ENCODE results near the gene ITPRID1.

Gene ITPRID1

DNA sequence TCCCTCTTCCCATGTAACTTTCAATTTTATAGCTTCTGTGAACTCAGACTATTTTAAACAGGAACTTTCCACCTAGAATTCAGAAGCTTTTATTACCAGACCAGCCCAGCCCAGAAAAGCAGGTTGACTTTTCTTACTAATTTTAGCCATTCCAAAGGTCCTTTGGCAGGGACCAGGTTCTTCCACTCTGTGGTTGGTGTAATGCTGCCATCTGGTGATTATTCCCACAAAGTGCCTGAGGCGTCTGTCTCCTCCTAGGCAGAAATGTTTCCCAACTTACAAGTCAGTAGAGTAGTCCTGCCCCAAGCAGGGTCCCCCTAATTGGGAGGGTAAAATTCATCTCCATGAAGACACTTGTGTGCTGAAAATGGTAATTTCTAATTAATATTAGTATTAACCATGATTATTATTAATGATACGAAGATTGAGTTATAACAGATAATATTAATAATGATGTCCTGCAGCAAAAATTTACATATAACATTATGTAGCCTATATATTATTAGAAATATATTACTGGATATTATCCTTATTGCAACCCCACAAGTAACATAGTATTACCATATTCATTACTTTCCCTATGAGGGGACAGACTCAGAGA, 120.1 kb downstream of the ITPRID1 start:
- DNase-seq: peak in 1 of 5 experiments; percentile 1

DNA sequence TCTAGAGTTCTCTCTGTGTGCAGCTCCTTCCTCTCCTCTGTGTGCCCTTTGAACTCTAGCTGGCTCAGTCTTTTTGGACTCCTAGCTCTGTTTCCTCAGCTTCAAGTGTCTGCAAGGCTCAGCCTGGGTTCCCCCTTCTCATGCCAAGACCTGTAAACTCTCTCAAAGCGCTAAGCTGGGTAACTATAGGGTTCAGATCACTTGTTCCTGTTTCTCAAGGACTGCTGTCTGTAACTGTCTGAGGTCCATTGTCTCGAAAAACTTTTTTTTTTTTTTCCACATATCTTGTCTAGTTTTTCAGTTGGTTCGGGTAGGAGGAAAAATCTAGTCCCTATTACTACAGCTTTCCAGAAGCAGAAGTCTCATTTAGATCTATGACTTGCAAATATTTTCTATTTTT, 126.5 kb downstream of the ITPRID1 start:
- no peak for DNase-seq

DNA sequence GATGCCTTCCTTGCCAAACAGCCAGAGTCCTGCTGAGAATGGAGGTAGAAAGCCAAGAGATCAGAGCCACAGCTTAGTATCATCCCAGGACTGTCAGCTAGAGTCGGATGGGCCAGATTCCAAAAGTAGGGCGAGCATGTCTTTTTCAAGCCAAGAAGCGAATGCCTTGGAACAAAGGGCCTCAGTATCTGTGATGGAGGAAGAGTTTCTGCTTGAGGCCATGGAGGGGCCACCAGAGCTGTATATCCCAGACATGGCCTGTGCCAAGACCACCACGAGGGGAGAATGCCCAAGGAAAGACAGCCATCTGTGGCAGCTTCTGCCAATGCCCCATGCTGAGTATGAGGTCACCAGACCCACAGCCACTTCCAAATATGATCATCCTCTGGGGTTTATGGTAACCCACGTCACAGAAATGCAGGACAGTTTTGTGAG, 128.8 kb downstream of the ITPRID1 start:
- no peak for DNase-seq

DNA sequence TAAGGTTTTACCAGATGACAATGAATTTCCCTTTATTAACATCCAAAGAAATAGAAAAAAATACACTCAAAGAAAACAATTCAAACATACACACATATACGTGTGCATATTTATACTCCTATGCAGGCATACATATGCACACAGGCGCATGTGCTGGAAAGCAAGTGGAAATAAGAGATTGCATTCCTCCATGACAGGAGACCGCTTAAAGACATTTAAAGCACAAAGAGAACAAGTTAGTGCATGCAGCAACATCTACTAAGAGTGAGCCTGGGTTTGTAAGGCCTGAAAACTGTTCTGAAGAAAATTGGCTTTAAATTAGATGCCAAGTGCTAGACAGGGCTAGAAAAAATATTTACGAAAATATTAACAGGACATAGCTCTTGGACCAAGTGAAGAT, 133.1 kb downstream of the ITPRID1 start:
- DNase-seq: no peak

DNA sequence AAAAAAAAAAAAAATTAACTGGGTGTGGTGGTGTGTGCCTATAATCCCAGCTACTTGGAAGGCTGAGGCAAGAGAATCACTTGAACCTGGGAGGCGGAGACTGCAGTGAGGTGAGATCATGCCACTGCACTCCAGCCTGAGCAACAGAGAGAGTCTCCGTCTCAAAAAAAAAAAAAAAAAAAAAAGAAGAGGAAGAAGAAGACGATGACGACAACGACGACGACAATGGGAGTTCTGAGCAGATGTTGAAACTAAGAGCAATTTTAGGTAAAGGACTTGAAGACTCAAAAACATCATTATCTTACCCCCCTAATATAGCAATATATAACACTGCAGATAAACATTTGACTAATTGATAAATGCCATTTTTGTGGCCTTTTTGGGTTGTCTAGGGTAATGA, 133.6 kb downstream of the ITPRID1 start:
- no peak for DNase-seq

DNA sequence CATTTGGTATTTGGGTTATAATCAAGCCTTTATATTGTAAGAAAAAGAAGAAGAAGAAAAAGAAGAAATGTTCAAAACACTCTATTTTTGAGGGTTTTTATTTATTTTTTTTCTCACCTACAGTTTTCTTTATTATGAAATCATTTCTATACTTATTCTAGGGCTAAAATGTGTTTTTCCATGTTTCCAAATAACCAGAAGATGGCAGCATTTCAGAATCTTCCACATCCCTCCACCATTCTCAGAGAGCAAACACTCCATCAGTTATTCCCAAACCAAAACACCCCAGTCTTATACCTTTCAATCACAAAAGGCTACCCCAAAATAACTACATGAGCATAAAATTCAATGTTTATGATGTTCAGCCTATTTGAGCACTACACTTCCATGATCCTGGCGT, 134.4 kb downstream of the ITPRID1 start:
- no peak for DNase-seq

DNA sequence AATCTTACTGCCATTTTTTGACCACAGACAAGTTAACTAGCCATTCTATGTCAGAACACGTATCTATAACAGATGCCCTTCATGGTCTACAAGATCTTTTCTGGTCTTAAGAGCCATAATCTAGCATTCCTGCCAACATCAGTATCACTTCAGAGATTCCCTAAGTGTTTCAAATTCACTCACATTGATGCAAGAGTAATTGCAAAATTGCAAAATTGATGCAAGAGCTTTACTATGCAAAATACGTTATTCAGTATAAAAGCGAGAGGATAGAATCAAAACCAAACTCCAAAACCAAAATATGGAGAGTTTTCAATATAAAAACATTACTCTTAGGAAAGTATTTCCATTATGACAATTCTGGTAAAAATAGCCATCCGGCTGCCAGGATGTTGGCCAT, 135.0 kb downstream of the ITPRID1 start:
- DNase-seq: no peak

DNA sequence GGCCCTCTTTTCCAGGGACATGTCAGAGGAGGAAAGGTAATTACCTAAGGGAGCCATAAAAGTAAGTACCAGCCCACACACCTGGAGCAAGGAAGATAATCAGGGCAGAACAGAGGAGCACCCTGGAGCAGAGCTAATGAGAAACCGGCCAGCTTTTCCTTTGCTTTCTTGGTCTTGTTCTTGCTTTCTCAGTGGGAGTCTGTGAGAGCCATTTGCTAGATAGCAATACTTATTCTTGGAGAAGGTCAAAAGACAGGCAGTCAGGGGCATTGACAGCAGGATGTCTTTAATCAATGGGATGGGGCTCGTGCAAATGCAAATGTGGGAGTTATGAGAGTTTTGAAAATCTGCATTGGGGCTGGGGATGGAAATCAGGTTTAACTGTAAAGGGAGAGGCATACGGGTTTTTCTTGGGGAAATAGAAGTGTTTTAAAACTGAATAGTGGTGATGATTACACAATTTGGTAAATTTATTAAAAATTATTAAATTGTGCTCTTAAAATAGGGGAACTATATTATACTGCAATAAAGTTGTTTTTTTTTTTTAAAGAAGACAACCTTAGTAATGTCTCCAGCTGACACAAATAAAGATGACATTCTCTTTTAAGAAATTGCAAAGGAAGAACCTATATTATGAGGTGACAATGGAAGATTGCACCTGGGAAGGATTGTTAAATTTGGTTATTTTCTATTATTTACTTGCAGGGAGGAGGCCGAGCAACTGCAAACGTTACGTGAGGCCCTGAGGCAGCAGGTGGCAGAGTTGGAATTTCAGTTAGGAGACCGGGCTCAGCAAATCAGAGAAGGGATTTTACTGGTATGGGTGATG, 137.6 kb downstream of the ITPRID1 start:
- DNase-seq: no peak

DNA sequence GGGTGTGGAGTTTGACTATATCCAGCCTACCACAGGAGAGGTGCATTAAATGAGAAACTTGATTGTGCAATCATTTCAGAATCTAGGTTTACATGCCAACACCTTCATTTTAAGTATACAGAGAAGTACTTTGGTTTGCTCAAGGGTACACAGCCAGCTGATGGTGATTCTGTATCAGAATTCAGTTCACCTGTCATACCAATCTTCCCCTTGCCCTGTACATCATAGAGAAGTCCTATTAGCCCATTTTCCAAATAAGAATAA, 138.1 kb downstream of the ITPRID1 start:
- DNase-seq: no peak

DNA sequence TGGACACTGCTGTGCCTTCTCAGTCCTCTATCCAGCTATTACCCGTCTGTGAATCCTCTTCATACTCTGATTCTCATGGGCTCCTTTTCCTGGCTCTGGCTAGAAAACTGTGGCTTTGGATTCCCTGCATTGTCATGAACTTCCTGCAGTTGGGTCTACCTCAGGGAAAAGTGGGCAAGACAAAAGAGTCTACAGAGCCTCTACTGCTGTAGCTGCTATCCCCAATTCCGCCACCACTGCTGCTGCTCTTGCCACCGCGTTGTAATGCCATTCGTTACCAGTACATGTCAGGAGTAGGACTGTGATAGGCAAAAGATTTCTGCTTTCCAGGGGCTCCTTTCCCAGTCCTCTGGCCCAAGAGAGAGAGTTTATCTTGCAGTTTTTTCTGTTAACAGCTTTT, 149.2 kb downstream of the ITPRID1 start:
- no peak for DNase-seq

DNA sequence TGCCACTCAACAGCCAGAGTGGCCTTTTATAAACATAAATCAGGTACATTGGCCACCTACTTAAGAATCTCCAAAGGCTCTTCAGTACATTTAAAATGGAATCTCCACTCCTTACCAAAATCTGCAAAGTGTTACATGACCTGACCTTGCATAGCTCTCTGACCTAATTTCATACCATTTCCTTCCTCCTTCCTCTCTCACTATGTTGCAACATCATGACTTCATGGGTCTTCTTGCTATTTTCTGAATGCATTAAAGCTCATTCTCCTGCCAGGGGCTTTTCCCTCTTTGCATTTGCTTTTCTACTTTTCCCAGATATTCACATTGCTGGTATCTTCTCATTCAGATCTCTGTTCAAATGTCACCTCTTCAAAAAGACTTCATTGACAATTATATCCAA, 151.0 kb downstream of the ITPRID1 start:
- DNase-seq: no peak

DNA sequence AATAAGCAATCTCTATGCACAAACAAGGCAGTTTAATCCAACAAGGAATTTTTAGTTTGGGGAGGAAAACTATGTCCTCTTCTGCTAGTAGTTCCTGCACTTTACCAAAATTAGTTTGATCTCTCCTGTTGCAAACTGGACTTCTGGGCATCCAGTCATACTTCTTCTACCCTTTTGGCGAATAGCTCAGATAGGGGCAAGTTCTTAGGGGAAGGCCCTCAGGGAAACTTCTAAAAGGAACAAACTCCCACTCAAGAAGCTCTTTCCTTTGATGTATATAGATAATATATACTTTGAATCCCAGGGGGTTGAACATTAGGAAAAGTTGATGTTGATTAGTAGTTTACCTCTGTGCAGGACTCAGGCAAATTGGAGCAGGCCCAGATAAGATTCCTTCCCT, 151.7 kb downstream of the ITPRID1 start:
- DNase-seq: no peak

DNA sequence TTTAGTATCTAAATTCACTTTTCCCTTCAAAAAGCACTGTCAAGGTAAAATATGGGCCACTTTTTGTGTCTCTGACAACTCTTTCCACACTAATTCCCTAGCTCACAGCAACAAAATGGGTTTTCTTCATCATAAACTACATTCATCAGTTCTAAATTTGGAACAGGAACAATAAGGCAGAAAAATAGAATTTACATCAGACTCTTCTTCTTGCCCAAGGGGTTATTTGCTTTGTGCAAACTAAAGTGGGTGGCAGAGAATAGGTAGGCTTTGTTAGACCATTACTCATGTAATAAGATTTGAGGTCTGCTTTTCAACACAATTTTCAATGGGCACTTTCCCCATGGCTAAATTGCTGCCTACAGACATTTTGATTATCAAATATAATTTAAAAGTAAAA, 155.6 kb downstream of the ITPRID1 start:
- no peak for DNase-seq

DNA sequence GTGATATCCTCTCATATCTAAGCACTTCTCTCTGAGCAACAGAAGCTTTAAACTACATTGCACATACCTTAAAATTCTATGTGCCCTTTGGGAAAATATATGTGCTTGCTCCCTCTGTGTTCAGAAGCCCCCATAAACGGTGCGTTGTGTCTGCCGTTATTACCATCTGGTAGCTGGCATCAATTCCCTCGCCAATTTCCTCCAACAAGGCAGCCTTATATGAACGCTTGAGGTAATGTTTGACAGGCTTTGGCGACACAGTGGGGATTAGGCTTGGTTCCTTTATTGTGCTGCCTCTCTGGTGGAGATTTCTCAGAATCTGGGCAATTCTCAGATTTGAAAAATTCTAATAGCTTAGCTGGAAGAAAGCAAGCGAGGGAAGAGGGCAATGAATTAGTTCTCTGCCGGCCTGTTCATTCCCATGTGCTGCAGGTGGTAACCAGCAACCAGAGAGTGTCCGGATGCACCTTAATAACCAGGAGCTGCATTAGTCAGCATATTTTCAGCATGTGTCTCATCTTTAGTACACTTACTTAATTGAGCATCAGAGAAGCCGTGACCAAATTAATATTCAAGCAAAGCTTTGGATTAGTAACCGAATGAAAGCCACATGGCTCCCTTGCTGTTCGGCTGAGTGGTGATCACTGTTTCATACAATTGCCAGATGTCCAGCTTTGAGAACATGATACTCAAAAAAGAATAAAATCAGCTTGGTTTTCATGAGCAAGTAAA, 165.8 kb downstream of the ITPRID1 start:
- DNase-seq: no peak

DNA sequence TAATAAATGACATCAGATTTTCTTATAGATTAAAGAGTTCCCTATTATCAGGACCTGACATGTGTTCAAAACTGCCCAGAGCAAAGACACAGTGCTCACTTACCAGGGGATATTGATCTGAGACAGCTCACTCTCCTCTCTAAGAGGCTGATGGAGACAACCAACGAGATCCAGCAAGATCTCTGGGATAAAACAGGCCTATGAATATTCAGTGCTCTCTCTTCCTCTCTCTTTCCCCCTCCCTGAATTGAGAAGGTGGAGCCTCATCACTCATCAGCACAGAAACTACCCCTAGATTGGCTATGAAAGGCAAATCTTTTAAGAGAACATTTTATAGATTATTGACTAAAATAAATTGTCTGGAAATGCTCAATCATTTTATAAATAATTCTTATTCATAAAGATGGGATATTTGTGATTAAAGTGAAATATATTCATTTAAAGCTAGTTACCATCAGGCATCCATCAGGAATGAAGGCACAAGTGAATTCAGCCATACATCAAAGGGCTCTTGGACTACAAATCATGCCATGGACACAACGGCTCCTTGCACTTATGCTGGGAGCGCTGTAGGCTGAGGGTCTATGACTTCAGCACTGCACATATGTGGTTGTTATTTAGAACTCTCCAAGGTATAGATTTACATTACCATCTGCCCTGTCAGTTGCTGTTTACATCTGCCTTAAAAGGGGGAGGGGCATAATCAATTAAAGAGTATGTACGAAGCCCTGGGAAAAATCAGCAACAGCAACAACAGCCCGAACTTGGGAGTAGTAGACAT, 169.7 kb downstream of the ITPRID1 start:
- DNase-seq: no peak

DNA sequence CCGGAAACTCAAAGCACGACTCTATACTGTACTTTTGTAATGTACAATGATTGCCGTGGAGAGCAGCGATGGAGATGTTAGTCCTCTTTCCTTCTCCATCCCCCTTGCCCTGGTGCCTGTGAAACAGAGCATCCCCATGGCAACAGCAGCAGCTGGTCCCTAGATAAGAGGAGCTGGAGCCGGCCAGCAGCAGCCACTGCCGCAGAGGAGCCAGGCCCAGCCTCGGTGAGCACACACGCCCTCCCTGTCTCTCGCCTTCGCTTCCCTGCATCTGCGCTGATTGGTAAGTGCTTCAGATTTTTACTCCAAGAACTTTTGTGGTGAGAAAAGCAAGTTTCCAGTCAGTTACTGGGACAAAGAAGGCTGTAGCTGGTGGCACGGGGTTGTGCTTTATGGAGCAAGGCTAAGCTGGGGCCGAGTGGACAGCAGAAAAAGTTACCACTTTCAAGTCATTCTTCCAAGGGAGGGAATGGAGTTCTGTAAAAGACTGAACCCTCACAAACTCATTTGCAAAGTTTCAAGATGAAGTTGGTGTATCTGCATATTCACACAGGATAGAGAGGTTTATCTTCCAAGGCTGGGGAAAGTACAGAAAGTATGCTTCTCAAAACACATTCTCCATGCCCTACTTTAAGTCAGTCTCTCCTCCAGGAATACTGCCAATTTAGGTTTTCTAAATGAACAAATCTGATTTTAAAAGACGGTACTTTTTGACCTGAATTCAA, 173.3 kb downstream of the ITPRID1 start, which contains the start of gene PPP1R17:
PPP1R17 (plus strand) TSS at position 192 of the 725 bp plus-strand sequence. CDS start 5,227 bp downstream, outside the sequence.
- DNase-seq: no peak

DNA sequence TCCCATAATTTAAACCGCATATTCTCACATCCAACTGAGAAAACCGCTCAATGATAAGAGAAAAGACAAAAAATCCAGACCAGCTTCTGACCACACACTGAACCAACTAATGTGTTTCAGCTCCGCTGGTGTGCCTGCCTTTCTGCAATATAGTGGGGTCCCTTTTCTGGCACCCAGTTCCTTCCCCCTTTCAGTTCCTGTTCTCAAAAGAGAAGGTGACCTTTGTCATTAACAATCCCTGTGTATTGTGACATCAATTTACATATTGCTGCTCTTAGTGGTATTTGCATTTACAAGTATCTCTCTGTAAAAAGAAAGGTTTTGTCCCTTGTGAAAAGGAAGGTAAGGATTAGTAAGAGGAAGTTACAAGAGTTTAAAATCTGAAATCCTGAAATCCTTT, 174.5 kb downstream of the ITPRID1 start:
- DNase-seq: no peak

DNA sequence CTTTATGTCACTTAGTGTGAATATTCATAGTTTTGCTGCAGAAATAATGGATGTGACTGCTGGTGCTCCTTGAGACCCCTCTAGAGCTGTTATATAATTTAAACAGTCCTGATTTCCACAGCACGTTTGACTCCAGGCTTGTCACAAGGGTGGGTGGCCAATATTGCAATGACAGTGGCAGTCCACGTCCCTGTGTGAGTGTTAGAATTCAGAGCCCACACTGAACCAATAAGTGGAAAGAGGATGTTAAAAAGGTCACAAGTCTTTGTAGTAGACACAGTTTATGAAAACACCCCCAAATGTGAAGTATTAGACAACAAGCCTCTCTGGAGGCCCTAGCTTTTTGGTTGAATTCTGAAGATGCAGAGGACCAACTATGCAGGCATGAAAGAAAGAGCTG, 175.1 kb downstream of the ITPRID1 start:
- no peak for DNase-seq

DNA sequence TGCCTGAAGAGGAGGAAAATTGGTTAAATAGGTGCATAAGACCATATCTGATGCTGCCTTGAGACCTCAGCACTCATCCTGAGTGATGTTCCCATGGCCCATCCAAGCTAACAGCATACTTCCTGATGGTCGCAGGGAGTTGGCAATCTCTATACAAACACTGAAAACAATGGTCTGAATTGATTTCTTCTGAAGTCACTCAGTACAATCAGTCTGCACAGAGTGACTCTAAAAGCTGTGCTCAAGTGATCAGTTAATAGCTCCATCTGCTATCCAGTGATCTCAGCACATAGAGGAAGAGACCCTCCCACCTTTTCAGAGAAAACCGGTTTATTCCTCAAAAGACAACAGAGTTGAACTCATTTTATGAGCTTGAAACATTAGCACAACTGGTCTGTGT, 177.0 kb downstream of the ITPRID1 start:
- no peak for DNase-seq

DNA sequence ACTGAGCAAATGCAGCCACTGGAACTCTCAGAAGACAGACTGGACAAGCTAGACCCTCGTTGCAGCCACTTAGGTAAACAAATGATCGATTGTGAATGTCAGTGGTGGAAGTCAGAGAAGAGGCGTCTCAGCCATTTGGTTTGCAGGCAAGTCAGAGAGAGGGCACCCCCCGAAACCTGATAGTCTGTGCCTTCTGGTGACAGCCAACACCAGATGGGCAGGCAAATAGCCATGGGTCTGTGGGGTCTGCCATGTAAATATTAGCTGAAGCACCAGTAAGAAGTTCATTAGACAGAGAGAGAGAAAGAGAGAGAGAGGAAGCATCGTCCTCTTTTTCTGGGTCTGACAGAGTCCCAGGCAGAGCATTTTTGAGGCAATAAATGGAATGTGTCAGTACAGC, 178.6 kb downstream of the ITPRID1 start:
- no peak for DNase-seq

DNA sequence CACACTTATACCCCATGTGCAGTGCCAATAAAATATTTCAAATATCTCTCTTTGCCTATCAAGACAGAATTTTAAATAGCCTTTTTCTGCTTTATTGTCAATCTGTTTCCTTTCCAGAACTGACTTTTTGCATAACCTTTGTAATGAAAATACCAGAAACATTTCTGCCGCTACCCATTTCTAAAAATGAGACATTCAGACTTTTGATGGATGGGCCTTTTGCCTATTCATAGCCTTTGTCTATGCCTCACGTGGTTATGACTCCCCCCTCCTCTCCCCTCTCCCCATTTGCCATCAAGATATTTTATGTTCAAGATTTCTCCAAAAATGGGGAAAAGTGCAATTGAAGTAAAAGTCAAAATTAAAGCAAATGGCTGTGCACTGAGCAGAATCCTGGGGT, 179.0 kb downstream of the ITPRID1 start:
- DNase-seq: no peak

DNA sequence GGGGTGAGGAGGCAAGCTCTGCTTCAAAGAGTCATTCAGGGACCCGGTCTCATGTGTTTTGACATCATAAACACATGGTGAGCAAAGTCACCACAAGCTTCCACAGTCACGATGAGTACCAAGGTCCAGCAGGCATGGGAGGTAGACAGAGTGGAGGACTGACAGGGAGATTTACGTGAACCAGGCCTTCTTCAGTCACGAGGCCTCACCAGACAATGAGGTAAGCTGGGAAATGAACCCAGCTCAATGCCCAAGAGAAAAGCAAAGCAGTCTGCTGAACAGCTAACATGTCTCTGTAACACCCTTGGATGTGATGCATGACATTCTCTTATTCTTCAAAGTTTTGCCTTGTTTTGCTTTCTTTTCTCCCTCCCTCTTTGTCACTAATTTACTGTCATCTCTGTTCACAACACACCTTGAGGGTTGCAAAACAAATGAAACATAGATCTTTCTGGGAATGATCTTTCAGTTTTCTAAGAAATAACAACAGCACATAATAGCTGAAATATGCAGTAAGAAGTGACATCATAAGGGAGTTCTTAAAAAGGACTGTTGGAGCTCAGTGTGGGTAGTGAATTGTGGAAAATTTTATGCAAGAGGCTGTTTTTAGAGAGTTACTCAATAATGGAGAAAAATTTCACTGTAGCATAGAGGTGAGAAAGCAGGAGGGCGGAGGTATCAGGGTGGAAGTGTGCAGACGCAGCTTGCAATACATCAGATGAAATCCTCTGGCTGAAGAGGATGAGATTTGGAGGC, 182.1 kb downstream of the ITPRID1 start:
- DNase-seq: no peak

Data from T-helper 2 cell (primary cell).